SK-N-SH (cell line): ENCODE results near the gene AGBL3. TPM values are rescaled to one million over a fixed set of nuclear protein-coding genes. Genes with fewer than 3 reads are reported as not detected.

Experiments
- CTCF ChIA-PET: fragments of 300-600, 350-600 bp; formaldehyde crosslinking; extraction: SDS; loops from one replicate; lab custom pipeline; 2021; lab: Yijun Ruan, JAX
- POLR2A ChIA-PET: fragments of 350-600 bp; sonication (Branson Sonifier 250); formaldehyde crosslinking; extraction: SDS; loops from one replicate; lab custom pipeline; 2020; ENCODE audit warnings: antibody characterized with exemption, inconsistent platforms; lab: Yijun Ruan, JAX
- DNase-seq: peaks from one replicate; pipeline ENCODE4 v3.0.0; 2012
- H2AFZ ChIP-seq: fragments of 200-600 bp; sonication (generic); 2 replicates; pipeline ENCODE4 v1.8.1; 2016; ENCODE audit warnings: antibody characterized with exemption, mild to moderate bottlenecking, low read depth
- H3F3A ChIP-seq: fragments of 200-600 bp; sonication (generic); replicated peaks from 2 replicates; pipeline ENCODE3; 2016; ENCODE audit warnings: antibody characterized with exemption, mild to moderate bottlenecking; ENCODE audit not compliant: insufficient read depth
- H3K27ac ChIP-seq, 2 experiments: fragments of 200-500 bp in 1 of 2; fragments of 200-600 bp in 1 of 2; sonication (Bioruptor generic) in 1 of 2; sonication (generic), shearing (Covaris generic) in 1 of 2; 2 replicates each; pipeline versions ENCODE4 v1.5.1 to v1.6.1; 2014 to 2016; ENCODE audit warnings: low read depth in 2 of 2, inconsistent platforms in 1 of 2, low read length in 1 of 2, mild to moderate bottlenecking in 1 of 2, mixed read lengths in 1 of 2
- H3K27me3 ChIP-seq: fragments of 200-600 bp; sonication (generic), shearing (Covaris generic); 2 replicates; pipeline ENCODE4 v1.6.1; 2016; ENCODE audit warnings: mixed run types; ENCODE audit not compliant: insufficient read depth
- H3K36me3 ChIP-seq, 2 experiments: fragments of 200-500 bp in 1 of 2; fragments of 200-600 bp in 1 of 2; sonication (Bioruptor generic) in 1 of 2; sonication (generic) in 1 of 2; replicated peaks in 1 of 2; 2 replicates each; pipeline versions ENCODE3 to v1.5.1; 2014 to 2016; ENCODE audit warnings: low read length in 1 of 2, mild to moderate bottlenecking in 1 of 2; ENCODE audit not compliant: insufficient read depth in 2 of 2, control insufficient read depth in 1 of 2
- H3K4me1 ChIP-seq, 2 experiments: fragments of 200-500 bp in 1 of 2; fragments of 200-600 bp in 1 of 2; sonication (Bioruptor generic) in 1 of 2; sonication (generic), shearing (Covaris generic) in 1 of 2; 2 replicates each; pipeline versions ENCODE4 v1.5.1 to v1.6.1; 2014 to 2016; ENCODE audit warnings: low read depth in 1 of 2, low read length in 1 of 2, mixed run types in 1 of 2; ENCODE audit not compliant: insufficient read depth in 2 of 2, control insufficient read depth in 1 of 2
- H3K4me2 ChIP-seq: fragments of 200-600 bp; sonication (generic), shearing (Covaris generic); 2 replicates; pipeline ENCODE4 v1.6.1; 2017; ENCODE audit warnings: mixed run types
- H3K4me3 ChIP-seq, 2 experiments: fragments of 200-500 bp in 1 of 2; fragments of 200-600 bp in 1 of 2; sonication (Bioruptor generic) in 1 of 2; sonication (generic), shearing (Covaris generic) in 1 of 2; 2 replicates each; pipeline versions ENCODE4 v1.5.1 to v1.8.1; 2014 to 2016; ENCODE audit warnings: low read depth in 2 of 2, inconsistent platforms in 1 of 2, low read length in 1 of 2, mild to moderate bottlenecking in 1 of 2, mixed read lengths in 1 of 2, moderate library complexity in 1 of 2
- H3K79me2 ChIP-seq: fragments of 200-600 bp; sonication (generic); 2 replicates; pipeline ENCODE4 v1.8.1; 2017; ENCODE audit warnings: mild to moderate bottlenecking; ENCODE audit not compliant: insufficient read depth
- H3K9ac ChIP-seq: fragments of 200-600 bp; sonication (generic); 2 replicates; pipeline ENCODE4 v1.6.1; 2017; ENCODE audit warnings: mixed run types
- H3K9me2 ChIP-seq: fragments of 200-600 bp; sonication (generic); 2 replicates; pipeline ENCODE4 v1.6.1; 2017; ENCODE audit warnings: mixed run types
- H3K9me3 ChIP-seq: fragments of 200-600 bp; sonication (generic); 2 replicates; pipeline ENCODE4 v1.6.1; 2017; ENCODE audit warnings: mixed run types, mild to moderate bottlenecking, moderate library complexity
- H4K20me1 ChIP-seq: fragments of 200-600 bp; sonication (generic); 2 replicates; pipeline ENCODE4 v1.6.1; 2017; ENCODE audit warnings: mild to moderate bottlenecking, mixed run types; ENCODE audit not compliant: insufficient read depth
- EZH2phosphoT487 ChIP-seq: fragments of 200-600 bp; sonication (generic); IDR thresholded peaks from 2 replicates; pipeline ENCODE4 v1.6.1; 2017; ENCODE audit warnings: low read depth, mixed run types, mild to moderate bottlenecking, antibody characterized with exemption, moderate library complexity, borderline replicate concordance
- FOSL2 ChIP-seq: IDR thresholded peaks from 2 replicates; pipeline ENCODE4 v1.4.0; 2012; ENCODE audit warnings: low read depth, mild to moderate bottlenecking, moderate library complexity, borderline replicate concordance
- FOXM1 ChIP-seq: IDR thresholded peaks from 2 replicates; pipeline ENCODE4 v1.4.0; 2012; ENCODE audit warnings: low read depth, mild to moderate bottlenecking
- GABPA ChIP-seq: IDR thresholded peaks from 2 replicates; pipeline ENCODE4 v1.4.0; 2012; ENCODE audit warnings: low read depth, mild to moderate bottlenecking
- GATA2 ChIP-seq: sonication (generic); formaldehyde crosslinking; IDR thresholded peaks from 2 replicates; pipeline ENCODE4 v1.5.0; 2020; ENCODE audit warnings: mild to moderate bottlenecking, missing genetic modification reagents
- NFIC ChIP-seq: IDR thresholded peaks from 2 replicates; pipeline ENCODE4 v1.4.0; 2012; ENCODE audit warnings: borderline replicate concordance
- RAD21 ChIP-seq: IDR thresholded peaks from 2 replicates; pipeline ENCODE4 v1.6.1; 2012; ENCODE audit warnings: mild to moderate bottlenecking, low read length
- RCOR1 ChIP-seq: fragments of 150-350 bp; IDR thresholded peaks from 2 replicates; pipeline ENCODE4 v1.6.1; 2017; ENCODE audit warnings: antibody characterized with exemption, low read length
- RXRA ChIP-seq: IDR thresholded peaks from 2 replicates; pipeline ENCODE4 v1.4.0; 2012; ENCODE audit warnings: low read depth, mild to moderate bottlenecking, borderline replicate concordance
- SIN3A ChIP-seq: IDR thresholded peaks from 2 replicates; pipeline ENCODE4 v1.6.1; 2012; ENCODE audit warnings: low read depth, mild to moderate bottlenecking, low read length, moderate library complexity, borderline replicate concordance
- TEAD4 ChIP-seq: IDR thresholded peaks from 2 replicates; pipeline ENCODE4 v1.4.0; 2012; ENCODE audit warnings: mild to moderate bottlenecking, borderline replicate concordance; ENCODE audit not compliant: insufficient read depth
- YY1 ChIP-seq: IDR thresholded peaks from 2 replicates; pipeline ENCODE4 v1.4.0; 2012; ENCODE audit warnings: low read depth, mild to moderate bottlenecking
- WGBS: methylation state at CpG from one replicate; pipeline ENCODE4 v1.1.6; 2017; ENCODE audit warnings: low lambda C conversion rate; 5-methylcytosine and 5-hydroxymethylcytosine counted together
- polyA plus RNA-seq, 3 experiments: library from polyadenylated mRNA; depleted of rRNA; stranded (reverse); fragments of >200 nt; gene quantifications; 2 replicates each; pipeline ENCODE4 v1.2.3, GENCODE V29; 2012
- TF ChIP-seq, protein P1 (sequence below): fragments of 200-600 bp; sonication (generic); IDR thresholded peaks from 2 replicates; pipeline ENCODE4 v1.6.1; 2017; ENCODE audit warnings: antibody characterized with exemption, mild to moderate bottlenecking, moderate library complexity
- TF ChIP-seq, protein P2 (sequence below): IDR thresholded peaks from 2 replicates; pipeline ENCODE4 v1.4.0; 2012; ENCODE audit warnings: low read depth
- TF ChIP-seq, protein P3 (sequence below): fragments of 150-350 bp; IDR thresholded peaks from 2 replicates; pipeline ENCODE4 v1.6.1; 2017; ENCODE audit warnings: antibody characterized with exemption, low read length, low read depth, borderline replicate concordance
- TF ChIP-seq, protein P4 (sequence below): fragments of 150-350 bp; IDR thresholded peaks from 2 replicates; pipeline ENCODE4 v1.6.1; 2016; ENCODE audit warnings: mild to moderate bottlenecking, low read depth, low read length
- TF ChIP-seq, protein P5 (sequence below): IDR thresholded peaks from 2 replicates; pipeline ENCODE4 v1.4.0; 2012; ENCODE audit warnings: low read depth, borderline replicate concordance

The AGBL3 gene
- polyA plus RNA-seq, 1 of the 3 experiments (the other 2 are of a cell fraction) = 0.35 TPM

DNA sequence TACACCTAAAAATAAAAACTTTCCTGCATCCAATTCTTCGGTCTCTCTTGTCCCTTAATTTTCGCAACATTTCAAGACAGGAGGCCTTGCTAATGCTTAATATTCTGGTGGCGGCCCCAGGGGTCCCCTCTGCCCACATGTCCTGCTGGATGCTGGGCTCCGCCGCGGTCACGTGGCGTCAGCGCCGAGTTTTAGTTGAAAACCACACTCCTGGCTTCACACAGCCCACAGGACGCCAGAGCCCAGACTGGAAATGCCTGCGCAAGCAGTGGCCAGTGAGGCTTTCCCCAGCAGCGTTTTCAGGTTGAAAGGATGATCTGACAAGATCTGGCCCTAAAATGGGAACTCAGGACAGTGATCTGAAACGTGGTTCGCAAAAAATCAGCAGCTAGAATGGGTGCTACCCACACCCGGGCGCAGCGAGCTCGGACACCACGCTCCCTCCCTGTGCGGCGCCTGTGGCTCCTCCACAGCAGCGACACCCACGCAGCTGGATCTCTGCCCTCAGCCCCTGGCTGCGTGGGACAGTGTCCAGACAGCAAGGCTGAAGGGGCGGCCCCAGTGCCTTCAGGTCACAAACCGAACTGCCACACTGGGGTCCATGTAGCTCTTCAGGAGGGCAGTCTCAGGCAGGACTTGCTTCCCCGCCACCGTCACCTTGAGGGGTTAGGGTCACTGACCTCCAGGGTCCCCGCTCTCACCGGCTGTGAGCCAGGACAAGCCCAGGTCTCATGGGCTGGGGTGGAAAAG lies 195.8 kb downstream of the AGBL3 start:
- Histone ChIP-seq H3K27me3 (no peaks in the 10 kb centered on the region), H3K27ac (no peak overlapping the region), H3K4me3 (no peak overlapping the region; a peak in 1 of 4 replicates), H3K36me3 (peaks cover 11 to 24% of the 10 kb centered on the region in 2 experiments), H3K4me2 (no peak overlapping the region), H3F3A (no peaks in the 10 kb centered on the region), H3K9ac (no peak overlapping the region), H3K4me1 (no peaks in the 10 kb centered on the region), H4K20me1 (no peaks in the 10 kb centered on the region), H2AFZ (no peak overlapping the region), H3K9me3 (peaks cover 28% of the 10 kb centered on the region)
- CTCF ChIA-PET = interaction anchor here (6.1 kb wide), 1 partner anchor 12 kb away, joined by 36 read pairs; the partner anchor contains the start of gene CYREN
- DNase-seq = no peak
- POLR2A ChIA-PET = no interaction called here
- TF ChIP-seq RCOR1 (no peak), FOSL2 (no peak), NFIC (no peak), RAD21 (no peak), FOXM1 (no peak), TEAD4 (no peak), GABPA (no peak), EZH2phosphoT487 (no peak), YY1 (no peak), SIN3A (no peak), RXRA (no peak)
- TF ChIP-seq, protein P1, sequence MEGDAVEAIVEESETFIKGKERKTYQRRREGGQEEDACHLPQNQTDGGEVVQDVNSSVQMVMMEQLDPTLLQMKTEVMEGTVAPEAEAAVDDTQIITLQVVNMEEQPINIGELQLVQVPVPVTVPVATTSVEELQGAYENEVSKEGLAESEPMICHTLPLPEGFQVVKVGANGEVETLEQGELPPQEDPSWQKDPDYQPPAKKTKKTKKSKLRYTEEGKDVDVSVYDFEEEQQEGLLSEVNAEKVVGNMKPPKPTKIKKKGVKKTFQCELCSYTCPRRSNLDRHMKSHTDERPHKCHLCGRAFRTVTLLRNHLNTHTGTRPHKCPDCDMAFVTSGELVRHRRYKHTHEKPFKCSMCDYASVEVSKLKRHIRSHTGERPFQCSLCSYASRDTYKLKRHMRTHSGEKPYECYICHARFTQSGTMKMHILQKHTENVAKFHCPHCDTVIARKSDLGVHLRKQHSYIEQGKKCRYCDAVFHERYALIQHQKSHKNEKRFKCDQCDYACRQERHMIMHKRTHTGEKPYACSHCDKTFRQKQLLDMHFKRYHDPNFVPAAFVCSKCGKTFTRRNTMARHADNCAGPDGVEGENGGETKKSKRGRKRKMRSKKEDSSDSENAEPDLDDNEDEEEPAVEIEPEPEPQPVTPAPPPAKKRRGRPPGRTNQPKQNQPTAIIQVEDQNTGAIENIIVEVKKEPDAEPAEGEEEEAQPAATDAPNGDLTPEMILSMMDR = no peak
- TF ChIP-seq, protein P2, sequence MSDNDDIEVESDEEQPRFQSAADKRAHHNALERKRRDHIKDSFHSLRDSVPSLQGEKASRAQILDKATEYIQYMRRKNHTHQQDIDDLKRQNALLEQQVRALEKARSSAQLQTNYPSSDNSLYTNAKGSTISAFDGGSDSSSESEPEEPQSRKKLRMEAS = no peak
- TF ChIP-seq, protein P3, sequence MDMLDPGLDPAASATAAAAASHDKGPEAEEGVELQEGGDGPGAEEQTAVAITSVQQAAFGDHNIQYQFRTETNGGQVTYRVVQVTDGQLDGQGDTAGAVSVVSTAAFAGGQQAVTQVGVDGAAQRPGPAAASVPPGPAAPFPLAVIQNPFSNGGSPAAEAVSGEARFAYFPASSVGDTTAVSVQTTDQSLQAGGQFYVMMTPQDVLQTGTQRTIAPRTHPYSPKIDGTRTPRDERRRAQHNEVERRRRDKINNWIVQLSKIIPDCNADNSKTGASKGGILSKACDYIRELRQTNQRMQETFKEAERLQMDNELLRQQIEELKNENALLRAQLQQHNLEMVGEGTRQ = no peak
- TF ChIP-seq, all 33 proteins: peak for 0
- 88% methylated on average over 30 of the region's 31 CpGs for WGBS
- H3K79me2 ChIP-seq = no peaks in the 10 kb centered on the region
- no peaks in the 10 kb centered on the region for H3K9me2 ChIP-seq

DNA sequence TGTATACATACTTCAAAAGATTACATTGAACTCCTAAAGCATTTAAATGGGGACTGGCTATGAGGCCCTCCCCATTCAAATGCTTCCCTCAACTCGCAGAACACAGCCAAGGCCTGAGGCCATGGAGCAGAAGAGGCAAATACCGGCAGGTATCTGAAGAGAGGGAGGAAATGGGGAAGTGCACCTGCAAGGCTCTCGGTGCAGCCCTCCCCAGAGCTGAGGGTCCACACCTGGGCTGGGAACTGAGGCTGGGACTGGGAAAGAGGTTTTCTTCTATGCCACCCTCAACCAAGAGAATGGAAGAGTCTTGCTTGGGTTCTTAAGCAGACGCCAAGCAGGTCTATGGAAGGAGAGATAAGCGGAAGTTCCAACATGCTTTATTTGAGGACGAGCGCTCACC lies 197.2 kb downstream of the AGBL3 start:
- DNase-seq = no peak
- Histone ChIP-seq H3F3A (no peaks in the 10 kb centered on the region), H3K4me3 (no peak overlapping the region), H3K4me1 (no peaks in the 10 kb centered on the region), H3K27ac (no peak overlapping the region), H3K9me3 (peaks cover 28% of the 10 kb centered on the region), H3K79me2 (no peaks in the 10 kb centered on the region), H2AFZ (no peak overlapping the region), H3K9me2 (no peaks in the 10 kb centered on the region), H3K4me2 (no peak overlapping the region), H3K27me3 (no peaks in the 10 kb centered on the region), H4K20me1 (no peaks in the 10 kb centered on the region), H3K9ac (no peak overlapping the region), H3K36me3 (peaks cover 14 to 36% of the 10 kb centered on the region in 2 experiments)
- ChIA-PET POLR2A (no interaction called here), CTCF (interaction anchor here (6.1 kb wide), 1 partner anchor 13 kb away, joined by 36 read pairs; the partner anchor contains the start of gene CYREN)
- 92% methylated on average over 7 of the region's 7 CpGs for WGBS
- TF ChIP-seq, protein P4, sequence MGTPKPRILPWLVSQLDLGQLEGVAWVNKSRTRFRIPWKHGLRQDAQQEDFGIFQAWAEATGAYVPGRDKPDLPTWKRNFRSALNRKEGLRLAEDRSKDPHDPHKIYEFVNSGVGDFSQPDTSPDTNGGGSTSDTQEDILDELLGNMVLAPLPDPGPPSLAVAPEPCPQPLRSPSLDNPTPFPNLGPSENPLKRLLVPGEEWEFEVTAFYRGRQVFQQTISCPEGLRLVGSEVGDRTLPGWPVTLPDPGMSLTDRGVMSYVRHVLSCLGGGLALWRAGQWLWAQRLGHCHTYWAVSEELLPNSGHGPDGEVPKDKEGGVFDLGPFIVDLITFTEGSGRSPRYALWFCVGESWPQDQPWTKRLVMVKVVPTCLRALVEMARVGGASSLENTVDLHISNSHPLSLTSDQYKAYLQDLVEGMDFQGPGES = no peak
- TF ChIP-seq RCOR1 (no peak), GATA2 (CRISPR knock-in tag) (no peak), SIN3A (no peak), FOSL2 (no peak)
- TF ChIP-seq, protein P1 = no peak
- TF ChIP-seq, protein P5, sequence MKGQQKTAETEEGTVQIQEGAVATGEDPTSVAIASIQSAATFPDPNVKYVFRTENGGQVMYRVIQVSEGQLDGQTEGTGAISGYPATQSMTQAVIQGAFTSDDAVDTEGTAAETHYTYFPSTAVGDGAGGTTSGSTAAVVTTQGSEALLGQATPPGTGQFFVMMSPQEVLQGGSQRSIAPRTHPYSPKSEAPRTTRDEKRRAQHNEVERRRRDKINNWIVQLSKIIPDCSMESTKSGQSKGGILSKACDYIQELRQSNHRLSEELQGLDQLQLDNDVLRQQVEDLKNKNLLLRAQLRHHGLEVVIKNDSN = no peak
- TF ChIP-seq, protein P3 = no peak
